ENCODE data around the gene DMAC2L. TPM values are rescaled to one million over a fixed set of nuclear protein-coding genes. Genes with fewer than 3 reads are reported as not detected.

The DMAC2L gene
- total and polyA plus RNA-seq, 2 donors (not counting 1 experiment from before 2014, with no cell fraction given) = 19.0 to 40.0 TPM

DNA sequence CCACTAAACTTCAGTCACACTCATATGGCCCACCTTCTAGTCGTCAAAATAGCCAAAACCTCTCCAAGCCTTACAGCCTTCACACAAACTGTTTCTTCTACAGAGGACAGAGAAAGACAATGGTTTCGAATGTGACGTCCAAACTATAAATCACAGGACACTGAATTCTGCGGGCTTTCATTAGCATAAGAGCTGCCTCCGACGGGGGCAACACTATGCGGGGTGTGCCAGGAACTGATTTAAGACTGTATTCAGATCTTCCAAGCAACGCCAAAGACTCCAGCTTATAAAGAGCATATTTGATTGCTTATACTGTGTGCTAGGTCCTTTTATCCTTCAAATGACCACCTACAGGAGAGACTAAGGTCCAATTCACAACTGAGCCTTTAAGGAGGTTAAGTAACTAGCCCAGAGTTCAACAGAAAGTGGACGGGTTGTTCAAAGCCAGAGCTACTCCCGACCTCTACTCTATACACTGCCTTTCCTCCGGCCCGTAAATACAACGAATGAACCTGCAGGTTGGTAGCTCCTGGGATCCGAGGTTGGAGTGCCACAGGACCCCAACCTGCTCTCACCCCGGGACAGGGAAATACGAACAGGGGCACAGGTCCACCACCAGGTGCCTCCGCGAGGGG lies 670 bp upstream of the DMAC2L start:
- Mint-ChIP-seq H3K9me3 (ENCODE audit: insufficient read depth) (no peaks in the 10 kb centered on the region), H3K27me3 (no peaks in the 10 kb centered on the region), H3K27ac (peak overlapping the region; percentile 98), H3K4me3 (peak overlapping the region; percentile 97), H3K4me1 (peaks cover 31% of the 10 kb centered on the region)
- peak overlapping the region; percentile 86 for H3K27ac ChIP-seq (ENCODE audit: low read length in 2 of 2)
- peak overlapping the region; percentile 93 for H2AFZ ChIP-seq (ENCODE audit: insufficient read depth, low read depth, low read length, poor library complexity, severe bottlenecking)
- peaks cover 58% of the 10 kb centered on the region for H3K79me2 ChIP-seq (ENCODE audit: control insufficient read depth, insufficient read depth, low read length)
- ATAC-seq (ENCODE audit: low read depth) (no peak), DNase-seq (no peak)
- 3% methylated on average over 13 of the region's 18 CpGs for WGBS (ENCODE audit: insufficient coverage)
- peaks cover 13 to 16% of the 10 kb centered on the region in 2 donors for H3K4me1 ChIP-seq (ENCODE audit: control insufficient read depth in 2 of 2, insufficient read depth in 2 of 2, low read length in 2 of 2)
- ChIA-PET POLR2A (interaction anchor here (0.8 to 1.8 kb wide), 5 partner anchors 52 to 459 kb away, joined by 3 to 8 read pairs (median 3); partner anchors contain the start of genes NEMF and SOS2), CTCF (interaction anchor here (0.6 to 2.9 kb wide), 8 partner anchors 9 to 458 kb away, joined by 3 to 27 read pairs (median 4); partner anchors contain the start of genes MAP4K5 and NEMF)
- TF ChIP-seq CTCF (IDR thresholded peaks at IDR 0.05) = no peak
- TF ChIP-seq EZH2 (IDR thresholded peaks at IDR 0.05; ENCODE audit: borderline replicate concordance, insufficient read depth, low read depth, low read length, poor library complexity, severe bottlenecking) = no peak
- H3K9ac ChIP-seq (ENCODE audit: low read length) = peak overlapping the region; percentile 76
- peak overlapping the region; percentile 85 for H3K4me2 ChIP-seq (replicated peaks; ENCODE audit: low read depth, low read length, poor library complexity, severe bottlenecking)
- no peaks in the 10 kb centered on the region for H3K27me3 ChIP-seq (replicated peaks in 1 of 4; ENCODE audit: control extremely low read depth in 1 of 4, control insufficient read depth in 3 of 4, insufficient read depth in 4 of 4, low read length in 3 of 4)
- no peaks in the 10 kb centered on the region for H3K9me3 ChIP-seq (ENCODE audit: control extremely low read depth in 1 of 3, control insufficient read depth in 2 of 3, insufficient read depth in 1 of 3, low read length in 2 of 3)
- intact Hi-C loops (cut with micrococcal nuclease) = loop anchor here (5.0 to 10.0 kb wide), 5 partner anchors 356 to 1676 kb away; partner anchors contain the start of genes KLHDC2, RTRAF and SAV1
- H3K36me3 ChIP-seq (replicated peaks in 1 of 2; ENCODE audit: control extremely low read depth in 1 of 2, control insufficient read depth in 1 of 2, extremely low read depth in 1 of 2, insufficient read depth in 2 of 2, low read length in 1 of 2) = no peaks in the 10 kb centered on the region
- peak overlapping the region; percentile 73 to 81 (median 79) for H3K4me3 ChIP-seq (ENCODE audit: control extremely low read depth in 1 of 5, extremely low read depth in 1 of 5, insufficient read depth in 1 of 5, low read depth in 2 of 5, low read length in 4 of 5)
- no peaks in the 10 kb centered on the region for H4K20me1 ChIP-seq (ENCODE audit: control insufficient read depth, insufficient read depth, low read length, poor library complexity, severe bottlenecking)

DNA sequence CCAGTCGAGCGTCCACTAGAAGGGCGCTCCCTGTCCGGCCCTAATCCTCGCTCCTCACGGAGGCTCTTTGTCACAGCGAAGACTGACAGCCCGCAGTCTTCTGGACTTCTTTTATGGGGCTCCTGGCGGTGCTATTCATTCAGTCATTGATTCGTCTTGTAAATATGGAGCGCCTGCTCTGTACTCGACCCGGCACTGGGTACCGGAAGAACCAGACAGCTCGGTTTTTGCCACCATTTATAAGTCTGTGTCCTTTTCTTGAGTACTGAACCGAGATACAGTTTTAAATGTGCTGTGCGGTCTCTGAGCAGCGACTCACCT lies 570 bp downstream of the DMAC2L start:
- CTCF ChIA-PET = interaction anchor here (0.5 to 2.9 kb wide), 6 partner anchors 8 to 454 kb away, joined by 3 to 27 read pairs (median 4); no protein-coding TSS in a partner anchor
- H4K20me1 ChIP-seq (ENCODE audit: control insufficient read depth, insufficient read depth, low read length, poor library complexity, severe bottlenecking) = peaks cover 7% of the 10 kb centered on the region
- POLR2A ChIA-PET = interaction anchor here (0.6 to 1.8 kb wide), 8 partner anchors 31 to 460 kb away, joined by 3 to 8 read pairs (median 4); partner anchors contain the start of genes NEMF, SOS2 and VCPKMT
- ATAC-seq (ENCODE audit: low read depth) (no peak), DNase-seq (no peak)
- H3K4me3 ChIP-seq (ENCODE audit: control extremely low read depth in 1 of 5, extremely low read depth in 1 of 5, insufficient read depth in 1 of 5, low read depth in 2 of 5, low read length in 4 of 5) = peak overlapping the region; percentile 72 to 81 (median 77)
- peak overlapping the region; percentile 86 for H3K27ac ChIP-seq (ENCODE audit: low read length in 2 of 2)
- no peaks in the 10 kb centered on the region for H3K9me3 ChIP-seq (ENCODE audit: control extremely low read depth in 1 of 3, control insufficient read depth in 2 of 3, insufficient read depth in 1 of 3, low read length in 2 of 3)
- H3K4me2 ChIP-seq (replicated peaks; ENCODE audit: low read depth, low read length, poor library complexity, severe bottlenecking) = peak overlapping the region; percentile 85
- TF ChIP-seq CTCF (IDR thresholded peaks at IDR 0.05) = no peak
- TF ChIP-seq EZH2 (IDR thresholded peaks at IDR 0.05; ENCODE audit: borderline replicate concordance, insufficient read depth, low read depth, low read length, poor library complexity, severe bottlenecking) = no peak
- peaks cover 13 to 16% of the 10 kb centered on the region in 2 donors for H3K4me1 ChIP-seq (ENCODE audit: control insufficient read depth in 2 of 2, insufficient read depth in 2 of 2, low read length in 2 of 2)
- H3K27ac Mint-ChIP-seq = peak overlapping the region; percentile 98
- intact Hi-C loops (cut with micrococcal nuclease) = loop anchor here (1.0 to 10.0 kb wide), 13 partner anchors 9 to 1675 kb away; partner anchors contain the start of genes KLHDC2, MAP4K5, MGAT2 and POLE2
- no peaks in the 10 kb centered on the region for H3K9me3 Mint-ChIP-seq (ENCODE audit: insufficient read depth)
- H3K4me1 Mint-ChIP-seq = peaks cover 39% of the 10 kb centered on the region
- no peaks in the 10 kb centered on the region for H3K36me3 ChIP-seq (replicated peaks in 1 of 2; ENCODE audit: control extremely low read depth in 1 of 2, control insufficient read depth in 1 of 2, extremely low read depth in 1 of 2, insufficient read depth in 2 of 2, low read length in 1 of 2)
- no peaks in the 10 kb centered on the region for H3K27me3 ChIP-seq (replicated peaks in 1 of 4; ENCODE audit: control extremely low read depth in 1 of 4, control insufficient read depth in 3 of 4, insufficient read depth in 4 of 4, low read length in 3 of 4)
- H3K79me2 ChIP-seq (ENCODE audit: control insufficient read depth, insufficient read depth, low read length) = peaks cover 63% of the 10 kb centered on the region
- 4% methylated on average over 17 of the region's 18 CpGs for WGBS (ENCODE audit: insufficient coverage)
- peak overlapping the region; percentile 97 for H3K4me3 Mint-ChIP-seq
- peak overlapping the region; percentile 76 for H3K9ac ChIP-seq (ENCODE audit: low read length)
- no peaks in the 10 kb centered on the region for H3K27me3 Mint-ChIP-seq
- H2AFZ ChIP-seq (ENCODE audit: insufficient read depth, low read depth, low read length, poor library complexity, severe bottlenecking) = peak overlapping the region; percentile 93
